Measurements from ENCODE around the gene PTMS.

PTMS gene

DNA sequence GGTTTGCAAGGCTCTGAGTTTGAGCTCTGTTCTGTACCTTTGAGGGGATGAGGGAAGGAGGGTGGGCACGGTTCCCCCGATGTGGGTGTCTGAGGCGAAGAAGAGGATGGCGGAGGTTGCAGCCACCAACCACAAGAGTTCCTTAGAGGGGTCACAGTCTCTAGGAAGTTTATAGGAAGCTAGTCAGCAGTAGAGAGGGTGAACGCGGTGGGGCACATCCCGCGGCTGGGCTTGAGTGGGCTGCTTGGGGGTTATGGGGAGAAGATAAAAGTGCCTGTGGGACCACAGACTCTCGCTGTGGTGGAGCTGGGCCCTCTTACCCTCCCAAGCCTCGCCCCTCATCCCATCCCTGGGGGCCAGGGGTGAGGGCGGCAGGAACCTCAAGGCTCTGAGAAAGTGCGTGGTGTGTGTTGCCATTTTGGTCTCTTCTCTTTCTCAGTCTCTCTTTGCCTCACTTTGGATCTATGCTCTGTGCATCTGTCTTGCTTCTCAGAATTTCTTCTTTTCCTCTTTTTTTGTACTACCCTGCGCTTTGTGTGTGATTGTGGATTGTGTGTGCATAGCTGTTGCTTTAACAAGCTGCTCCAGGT is 25.9 kb downstream of the PTMS start:
- no peak for DNase-seq

- DNase-seq: no peak
Measured at GRCh38 chr12:6792522-6793201, 26.5 kb downstream of the PTMS start.

- DNase-seq: no peak
Measured at GRCh38 chr12:6795088-6795487, 28.9 kb downstream of the PTMS start.

DNA sequence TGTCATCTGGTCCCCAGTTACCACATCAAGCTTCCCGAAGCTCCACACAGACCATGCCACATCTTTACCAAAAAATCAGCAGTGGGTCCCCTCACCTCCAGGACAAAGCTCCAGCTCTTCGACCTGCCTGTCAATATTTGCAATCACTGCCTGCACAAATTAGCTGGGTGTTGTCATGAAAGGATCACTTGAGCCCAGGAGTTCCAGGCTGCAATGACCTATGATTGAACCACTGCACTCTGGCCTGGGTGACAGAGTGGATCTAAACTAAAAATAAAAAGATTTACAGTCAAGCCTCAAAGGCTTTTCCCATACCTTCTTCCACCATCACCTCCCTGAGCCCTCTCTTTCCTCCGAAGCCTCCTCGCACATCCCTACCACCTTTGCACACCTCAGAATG is 30.4 kb downstream of the PTMS start:
- no peak for DNase-seq

DNA sequence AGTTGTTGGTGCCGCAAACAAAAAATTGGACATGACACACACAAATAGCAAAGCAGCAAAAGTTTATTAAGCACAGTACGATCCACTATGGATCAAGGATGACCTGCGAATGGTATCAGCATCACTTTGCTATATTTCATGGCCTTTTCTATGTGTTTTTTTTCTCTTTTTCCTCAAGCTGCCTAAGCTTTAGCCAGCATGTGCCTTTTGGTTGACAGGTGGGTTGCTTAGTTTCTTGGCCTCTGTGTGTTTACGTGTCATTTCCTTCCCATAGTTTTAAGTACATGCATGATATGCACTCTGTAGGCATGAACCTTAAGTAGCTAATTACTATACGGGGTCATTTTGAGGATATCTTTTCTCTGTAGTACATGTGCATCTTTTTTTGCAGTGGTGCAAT is 33.0 kb downstream of the PTMS start:
- DNase-seq: no peak

DNA sequence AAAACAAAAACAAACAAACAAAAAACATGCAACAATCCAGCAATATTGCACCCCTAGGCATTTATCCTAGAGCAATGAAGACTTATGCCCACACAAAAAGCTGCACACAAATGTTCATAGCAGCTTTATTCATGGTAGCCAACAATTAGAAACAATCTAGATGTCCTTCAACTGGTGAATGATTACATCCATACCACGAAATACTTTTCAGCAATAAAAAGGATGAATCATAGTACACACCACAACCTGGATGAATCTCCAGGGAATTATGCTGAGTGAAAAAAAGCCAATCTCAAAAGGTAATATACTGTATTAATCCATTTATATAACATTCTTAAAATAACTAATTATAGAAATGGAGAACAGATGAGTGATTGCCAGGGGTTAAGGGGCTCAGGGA is 41.0 kb downstream of the PTMS start:
- no peak for DNase-seq

- DNase-seq: no peak
Measured at GRCh38 chr12:6809056-6809455, 42.9 kb downstream of the PTMS start.

DNA sequence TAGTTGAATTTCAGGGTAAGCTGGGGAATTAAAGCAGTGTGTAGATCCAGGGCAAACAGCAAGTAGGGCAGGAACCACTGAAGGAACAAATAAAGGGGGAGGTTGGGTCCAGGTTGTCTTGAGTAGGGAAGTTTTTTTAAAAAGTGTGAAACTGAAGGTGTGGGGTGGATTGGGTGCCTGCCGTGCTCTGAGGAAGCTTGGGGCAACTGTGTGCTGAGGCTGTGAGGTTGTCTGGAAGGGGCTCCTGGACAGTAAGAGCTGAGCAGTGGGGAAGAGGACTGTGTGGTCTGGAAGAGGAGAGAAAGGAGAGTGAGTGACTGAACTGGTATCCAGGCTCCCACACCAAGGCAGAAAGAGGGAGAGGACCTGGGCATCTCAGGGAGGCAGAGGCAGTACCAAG is 44.6 kb downstream of the PTMS start:
- DNase-seq: no peak

DNA sequence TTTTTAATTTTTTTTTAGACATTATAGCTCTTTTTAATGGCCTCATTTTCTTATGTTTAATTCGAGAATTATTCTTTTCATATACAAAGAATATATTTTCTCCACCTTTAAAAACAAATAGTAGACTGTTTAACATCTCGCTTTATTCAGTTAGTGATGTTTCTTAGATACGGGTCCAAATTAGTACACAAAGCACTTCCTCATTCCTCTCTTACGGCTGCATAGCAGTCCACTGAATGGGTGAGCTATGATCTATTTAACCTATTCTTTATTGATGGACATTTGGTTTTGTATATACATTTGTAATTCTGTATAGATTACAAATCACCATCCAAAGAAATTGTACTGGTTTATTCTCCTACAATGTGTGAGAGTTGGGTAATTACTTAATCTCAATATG is 47.2 kb downstream of the PTMS start:
- DNase-seq: no peak

DNA sequence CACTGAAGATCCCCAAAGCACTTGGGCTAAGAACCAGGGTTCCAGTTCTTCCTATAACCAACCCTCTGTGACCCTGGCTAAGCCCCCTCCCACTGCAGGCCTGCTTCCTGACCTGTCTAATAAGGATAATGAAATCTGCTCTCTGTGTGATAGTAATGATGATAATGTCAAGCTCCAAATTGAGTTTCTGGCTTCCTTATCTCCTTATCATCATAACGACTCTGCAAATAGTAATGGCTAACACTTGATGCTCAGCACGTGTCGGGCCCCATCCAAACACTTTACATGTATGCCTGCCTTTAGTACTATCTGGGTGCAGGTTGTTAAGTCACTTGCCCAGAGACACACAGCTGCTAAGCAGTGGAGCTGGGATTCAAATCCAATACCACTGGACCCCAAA is 50.4 kb downstream of the PTMS start:
- DNase-seq: no peak

DNA sequence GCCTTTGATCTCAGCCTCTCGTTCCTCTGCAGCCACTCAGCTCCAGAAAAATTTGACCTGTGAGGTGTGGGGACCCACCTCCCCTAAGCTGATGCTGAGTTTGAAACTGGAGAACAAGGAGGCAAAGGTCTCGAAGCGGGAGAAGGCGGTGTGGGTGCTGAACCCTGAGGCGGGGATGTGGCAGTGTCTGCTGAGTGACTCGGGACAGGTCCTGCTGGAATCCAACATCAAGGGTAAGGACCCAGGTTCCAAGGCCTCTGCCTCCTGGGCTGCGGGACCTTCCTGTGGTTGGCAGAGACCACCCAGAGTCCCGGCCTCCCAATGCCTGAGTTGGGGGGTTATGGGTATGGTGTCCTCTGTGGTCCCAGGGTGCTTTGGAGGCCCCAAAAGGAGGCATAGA is 50.9 kb downstream of the PTMS start:
- DNase-seq: no peak

GRCh38 chr12:6817662-6818157 is 51.5 kb downstream of the PTMS start:
- no peak for DNase-seq

GRCh38 chr12:6818222-6818621 is 52.1 kb downstream of the PTMS start:
- no peak for DNase-seq

- DNase-seq: no peak
Measured at GRCh38 chr12:6818645-6819044, 52.5 kb downstream of the PTMS start.

- no peak for DNase-seq
Measured at GRCh38 chr12:6819106-6820030, 53.2 kb downstream of the PTMS start.

DNA sequence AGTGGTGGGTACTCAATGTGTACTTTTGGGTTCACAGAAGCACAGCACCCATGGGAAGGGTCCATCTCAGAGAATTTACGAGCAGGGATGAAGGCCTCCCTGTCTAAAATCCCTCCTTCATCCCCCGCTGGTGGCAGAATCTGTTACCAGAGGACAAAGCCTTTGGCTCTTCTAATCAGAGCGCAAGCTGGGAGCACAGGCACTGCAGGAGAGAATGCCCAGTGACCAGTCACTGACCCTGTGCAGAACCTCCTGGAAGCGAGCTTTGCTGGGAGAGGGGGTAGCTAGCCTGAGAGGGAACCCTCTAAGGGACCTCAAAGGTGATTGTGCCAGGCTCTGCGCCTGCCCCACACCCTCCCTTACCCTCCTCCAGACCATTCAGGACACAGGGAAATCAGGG is 54.0 kb downstream of the PTMS start:
- DNase-seq: no peak

Data from NCI-H446 (cell line).